ENCODE data around the gene CCDC102A.

CCDC102A gene

DNA sequence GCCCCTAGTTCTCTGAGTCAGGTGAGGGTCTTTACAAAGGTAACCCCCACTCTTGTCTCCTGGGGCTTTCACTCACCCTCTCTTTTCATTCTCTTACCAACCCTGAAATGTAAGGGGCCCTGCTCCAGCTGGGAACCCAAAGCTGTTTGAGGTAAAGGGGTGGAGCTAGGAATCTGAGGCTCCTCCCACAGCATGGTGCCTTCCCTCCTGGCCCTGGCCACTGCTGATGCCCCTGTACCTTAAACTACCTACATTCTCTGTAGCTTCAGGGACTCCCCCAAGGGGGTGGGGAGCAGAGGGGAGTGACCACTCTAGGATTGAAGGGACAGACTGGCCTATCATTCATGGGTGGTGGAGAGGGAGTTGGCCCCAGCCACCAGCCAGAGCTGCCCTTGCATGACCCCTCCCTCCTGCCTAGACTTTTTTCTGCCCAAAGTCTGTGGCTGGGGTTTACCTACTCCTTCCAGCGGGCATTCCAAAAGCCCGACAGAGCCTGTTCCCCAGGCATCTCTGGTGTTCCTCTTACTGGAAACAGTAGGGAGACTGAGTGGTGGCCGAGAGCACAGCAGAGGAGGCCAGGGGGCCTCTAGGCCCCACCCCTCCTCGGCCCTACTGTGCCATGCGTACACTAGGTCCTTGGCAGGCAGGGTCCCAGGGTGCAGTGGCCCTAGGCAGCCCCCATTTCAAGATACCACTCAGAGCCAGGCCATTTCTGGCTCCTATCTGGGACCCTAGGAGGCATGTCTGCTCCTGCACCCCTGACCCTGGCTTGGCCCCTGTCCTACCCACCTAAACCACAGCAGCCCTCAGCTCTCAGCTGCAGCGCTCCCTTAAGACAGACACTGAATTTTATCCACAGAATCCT lies 59.6 kb downstream of the CCDC102A start:
- no peak for DNase-seq

DNA sequence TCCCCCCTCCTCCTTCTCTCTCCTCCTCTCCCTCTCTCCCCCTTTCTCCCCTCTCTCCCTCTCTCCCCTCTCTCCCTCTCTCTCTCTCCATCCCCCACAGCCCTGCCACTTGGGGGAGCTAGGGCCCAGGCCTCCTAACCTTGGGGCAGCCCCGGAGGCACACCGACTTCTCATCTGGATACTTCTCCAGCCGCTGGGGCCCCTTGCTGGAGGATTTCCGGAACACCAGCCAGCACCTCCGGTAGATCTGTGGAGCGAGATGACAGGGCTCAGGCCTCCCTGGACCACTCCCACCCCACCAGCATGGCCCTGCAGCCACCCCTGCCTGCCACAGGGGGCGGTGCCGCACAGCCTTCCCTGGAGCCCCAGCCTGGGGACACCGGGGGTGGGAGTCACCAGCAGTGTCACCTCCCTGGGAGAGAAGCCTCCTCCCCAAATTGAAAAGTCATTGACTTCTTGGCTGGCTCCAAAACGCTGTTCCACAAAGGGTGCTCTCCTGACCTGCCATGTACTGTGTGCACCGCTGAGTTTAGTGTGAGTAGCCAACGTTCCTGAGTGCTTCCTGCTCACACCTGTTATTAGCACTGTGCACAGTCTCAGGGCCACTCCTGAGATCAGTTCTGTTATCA lies 60.5 kb downstream of the CCDC102A start:
- peak; percentile 90 for DNase-seq

DNA sequence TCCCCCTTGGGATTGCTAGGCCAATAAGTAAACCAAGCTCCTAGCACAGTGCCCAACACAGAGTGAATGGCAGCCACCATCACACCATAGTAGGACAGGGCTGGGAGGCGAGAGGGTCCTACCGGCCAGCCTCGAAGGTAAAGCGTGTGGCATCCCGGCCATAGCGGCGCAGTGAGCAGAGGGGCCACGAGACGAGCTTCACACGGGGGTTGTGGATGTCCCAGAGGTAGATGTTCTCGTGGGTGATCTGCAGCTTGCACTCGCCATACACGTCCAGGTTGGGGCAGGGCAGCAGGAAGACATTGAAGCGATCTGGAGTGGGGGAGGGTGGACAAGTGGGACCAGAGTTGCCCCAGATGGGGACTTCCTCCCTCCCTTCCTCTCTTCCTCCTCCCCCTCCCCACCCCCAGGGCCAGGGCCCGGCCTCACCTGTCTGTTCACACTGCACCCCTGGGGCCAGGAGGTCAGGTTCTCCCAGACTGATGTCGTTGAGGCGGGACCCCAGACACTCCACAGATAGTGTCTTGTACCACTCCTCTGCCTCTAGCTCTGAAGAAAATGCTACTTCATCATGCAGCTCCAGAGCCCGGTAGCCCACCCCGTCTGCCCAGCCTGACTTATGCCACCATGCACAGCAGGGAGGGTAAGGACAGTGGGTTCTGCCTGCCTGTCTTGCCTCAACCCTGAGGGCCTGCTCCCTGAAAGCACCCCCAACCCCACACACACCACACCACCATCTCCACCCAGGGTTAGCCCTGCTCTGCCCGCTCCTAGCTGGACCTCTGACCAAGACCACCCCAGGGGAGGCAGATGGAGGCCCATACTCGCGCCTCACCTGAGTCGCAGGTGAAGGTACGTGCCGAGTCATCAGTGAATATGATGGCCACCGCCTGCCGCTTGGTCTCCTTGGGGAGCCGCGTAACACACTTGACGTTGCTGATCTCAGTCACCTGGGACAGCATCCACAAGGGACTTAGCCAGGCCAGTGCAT lies 61.4 kb downstream of the CCDC102A start:
- DNase-seq: no peak

DNA sequence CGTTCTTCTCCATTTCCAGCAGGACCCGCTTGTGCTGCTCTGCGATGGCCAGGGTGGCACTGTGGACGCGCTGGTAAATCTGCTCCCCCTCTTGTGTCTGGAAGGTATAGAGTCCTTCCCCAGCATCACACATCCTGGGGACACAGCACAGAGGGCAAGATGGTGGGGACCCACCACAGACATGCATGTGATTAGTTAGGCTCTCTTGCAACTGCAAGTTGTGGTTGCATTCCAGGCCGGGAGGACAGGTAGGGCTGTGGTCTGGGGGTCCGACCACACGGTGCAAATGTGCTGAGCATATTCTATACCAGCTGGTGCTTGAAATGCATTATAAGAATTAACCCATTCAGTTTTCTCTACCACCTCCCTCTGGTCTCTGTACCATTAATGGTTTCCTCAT lies 62.5 kb downstream of the CCDC102A start:
- DNase-seq: no peak

DNA sequence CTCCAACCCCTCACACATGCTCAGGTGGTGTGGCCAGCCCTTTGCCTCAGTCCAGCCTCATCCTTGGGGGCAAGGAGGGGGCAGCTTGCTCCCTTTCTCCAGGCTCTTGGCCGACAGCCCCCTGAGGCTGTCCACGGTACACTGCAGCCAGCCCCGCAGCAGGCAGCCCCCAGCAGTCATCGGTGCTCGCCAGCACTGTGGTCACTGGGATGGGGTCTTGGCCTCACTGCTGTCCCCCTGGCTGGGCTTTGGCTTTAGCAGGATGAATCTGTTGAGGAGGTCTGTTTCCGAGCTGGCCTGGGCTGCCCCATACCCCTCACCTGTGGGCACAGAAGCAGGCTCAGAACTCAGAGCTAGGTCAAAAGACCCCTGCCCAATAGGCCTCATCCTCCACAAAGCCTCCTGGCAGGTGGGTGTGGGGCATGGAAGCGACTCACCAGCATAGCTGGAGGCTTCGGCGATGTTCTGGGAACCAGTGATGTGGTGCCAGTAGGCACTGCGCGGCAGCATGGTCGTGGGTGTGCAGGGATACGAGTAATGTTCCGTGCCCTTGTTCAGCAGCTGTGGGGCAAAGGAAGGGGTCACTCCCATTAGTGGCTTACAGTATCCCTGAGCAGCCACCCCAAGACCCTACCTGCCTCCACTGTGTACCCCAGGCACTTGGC lies 63.1 kb downstream of the CCDC102A start:
- DNase-seq: peak; percentile 53

DNA sequence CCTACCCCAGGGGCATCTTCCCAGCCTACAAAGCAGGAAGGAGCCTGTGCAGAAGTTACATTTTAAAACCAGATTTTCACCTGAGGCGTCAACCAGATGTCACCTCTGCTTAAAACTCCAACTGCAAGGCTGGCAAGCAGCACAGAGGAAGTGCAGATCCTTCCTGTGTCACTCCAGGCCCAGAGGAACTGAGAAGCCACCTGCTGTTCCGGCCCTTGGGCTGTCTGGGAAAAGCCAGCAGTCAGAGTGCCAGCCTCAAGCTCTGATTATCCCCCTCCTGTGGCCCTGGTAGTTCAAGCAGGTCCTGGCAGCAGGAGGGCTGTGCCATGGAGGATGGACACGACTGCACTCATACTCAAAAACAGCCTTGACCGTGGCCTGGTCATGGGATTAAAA lies 63.7 kb downstream of the CCDC102A start:
- no peak for DNase-seq

DNA sequence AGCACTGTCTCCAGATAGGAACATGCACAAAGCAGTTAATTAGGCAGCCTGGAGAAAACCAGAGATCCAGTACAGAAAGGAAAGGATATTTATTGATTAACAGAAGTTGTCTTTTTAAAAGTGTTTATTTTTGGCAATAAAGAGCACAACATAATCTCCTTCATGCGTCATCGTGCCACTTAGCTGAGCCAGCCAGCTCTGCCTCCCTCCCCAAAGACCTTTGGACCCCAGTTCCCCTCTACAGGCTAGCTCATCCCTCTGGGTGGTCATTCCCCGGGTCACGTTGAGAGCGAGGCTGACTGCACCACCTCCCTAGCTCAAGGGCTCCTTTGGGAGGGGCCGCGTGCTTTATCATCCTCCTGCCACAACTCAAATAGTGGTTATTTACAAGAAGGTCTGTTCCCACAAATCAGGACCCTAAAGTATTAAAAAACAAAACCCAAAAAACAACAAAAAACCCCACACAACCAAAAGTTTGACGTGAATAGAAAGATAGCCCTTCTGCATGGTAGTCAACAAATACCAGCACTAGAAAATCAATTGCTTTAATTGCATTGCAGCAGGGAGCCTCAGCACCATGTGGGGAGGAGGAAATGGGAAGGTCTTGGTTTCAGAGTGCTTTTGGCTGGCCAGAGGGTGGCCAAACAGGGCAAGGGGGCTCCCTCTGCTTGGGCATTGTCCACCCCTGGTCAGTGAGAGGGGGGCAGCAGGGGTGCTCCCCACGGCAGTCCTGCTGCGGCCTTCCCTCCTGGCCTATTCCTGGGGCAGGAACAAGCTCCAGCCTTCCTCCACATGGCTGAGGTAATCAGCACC lies 64.3 kb downstream of the CCDC102A start:
- DNase-seq: peak; percentile 41

DNA sequence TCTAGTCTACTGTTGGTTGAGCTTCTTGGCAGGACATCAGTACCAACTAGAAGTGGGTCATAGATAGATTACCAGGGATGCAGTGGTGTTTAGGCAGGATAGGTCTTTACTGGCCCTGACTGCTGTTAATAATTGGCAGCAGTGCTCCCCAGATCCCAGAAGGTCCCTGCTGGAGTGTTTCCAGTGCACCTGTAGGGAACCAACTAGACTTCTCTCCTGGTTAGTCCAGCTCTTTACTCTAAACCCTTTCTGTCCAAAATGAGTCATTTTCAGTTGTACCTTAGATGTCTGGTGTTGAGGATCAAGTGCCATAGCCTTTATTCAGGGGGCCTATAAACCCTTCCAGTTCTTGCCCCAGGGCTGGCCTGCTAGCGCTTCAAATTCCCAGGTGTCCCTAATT lies 65.2 kb downstream of the CCDC102A start:
- no peak for DNase-seq

DNA sequence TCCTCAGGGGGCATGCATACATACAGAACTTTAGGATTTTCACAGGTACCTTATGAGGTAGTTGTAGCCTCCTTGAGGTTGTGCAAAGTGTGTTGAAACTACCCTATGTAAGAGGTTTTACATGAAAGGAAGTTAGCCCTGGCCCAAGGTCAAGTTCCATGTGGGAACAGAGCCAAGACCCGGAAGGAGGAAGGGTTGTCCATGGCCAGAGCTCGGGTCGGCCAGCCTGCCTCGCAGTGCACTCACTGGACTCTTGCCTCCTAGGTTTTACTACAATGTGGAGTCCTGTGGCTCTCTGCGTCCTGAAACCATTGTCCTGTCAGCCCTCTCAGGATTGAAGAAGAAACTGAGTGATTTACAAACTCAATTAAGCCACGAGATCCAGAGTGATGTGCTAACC lies 65.7 kb downstream of the CCDC102A start:
- DNase-seq: peak; percentile 35

DNA sequence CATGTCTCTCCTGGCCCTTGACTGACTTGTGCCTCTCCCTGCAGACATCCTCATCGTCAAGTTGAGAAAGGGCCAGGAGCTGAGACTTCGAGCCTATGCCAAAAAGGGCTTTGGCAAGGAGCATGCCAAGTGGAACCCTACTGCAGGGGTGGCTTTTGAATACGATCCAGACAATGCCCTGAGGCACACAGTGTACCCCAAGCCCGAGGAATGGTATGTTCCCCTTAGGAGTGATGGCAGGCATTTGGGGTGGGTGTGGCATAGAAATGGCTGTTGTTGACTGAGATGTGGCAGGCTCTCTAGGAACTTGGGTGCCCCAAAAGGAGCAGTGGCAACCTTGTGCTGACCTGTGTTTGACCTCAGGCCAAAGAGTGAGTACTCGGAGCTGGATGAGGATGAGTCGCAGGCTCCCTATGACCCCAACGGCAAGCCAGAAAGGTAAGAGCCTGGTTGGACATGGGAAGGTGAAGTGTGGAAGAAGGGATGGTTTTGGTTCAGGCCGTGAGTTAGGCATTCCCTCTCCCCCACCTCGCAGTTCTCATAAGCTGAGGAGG lies 66.4 kb downstream of the CCDC102A start:
- DNase-seq: peak; percentile 52

DNA sequence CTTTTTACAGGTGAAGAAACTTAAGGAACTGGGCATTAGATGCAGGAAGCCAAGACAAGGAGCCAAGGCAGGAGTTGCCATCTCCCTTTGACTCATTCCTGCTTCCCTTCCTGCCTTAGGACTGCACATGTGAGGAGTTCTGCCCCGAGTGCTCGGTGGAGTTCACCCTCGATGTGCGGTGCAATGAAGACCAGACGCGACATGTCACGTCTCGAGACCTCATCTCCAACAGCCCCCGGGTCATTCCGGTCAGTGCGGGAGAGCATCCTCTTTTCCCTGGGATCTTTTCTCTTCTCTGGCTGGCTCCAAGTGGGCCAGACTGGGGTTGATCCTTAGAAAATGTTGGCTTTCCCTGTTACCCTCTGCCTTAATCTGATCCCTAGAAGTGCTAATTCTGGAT lies 67.3 kb downstream of the CCDC102A start:
- peak; percentile 49 for DNase-seq

DNA sequence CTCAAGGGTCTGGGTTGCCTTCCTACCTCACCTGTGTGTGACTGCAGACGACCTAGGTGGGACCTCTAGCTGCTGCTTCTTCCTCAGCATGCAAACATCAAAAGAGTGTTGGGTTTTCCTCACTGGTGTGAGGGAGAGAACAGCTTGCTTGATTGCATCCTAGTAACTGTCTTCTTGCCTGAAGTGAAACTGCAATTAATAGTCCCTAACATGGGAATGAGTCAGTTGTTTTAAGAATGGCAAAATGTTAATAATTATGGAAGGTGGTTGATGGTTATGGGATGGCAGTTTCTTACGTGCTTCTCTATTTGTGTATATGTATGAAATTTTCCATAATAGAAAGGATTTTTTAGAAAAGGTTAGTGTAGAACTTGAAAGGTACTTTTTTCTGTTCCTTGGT lies 68.0 kb downstream of the CCDC102A start:
- no peak for DNase-seq

DNA sequence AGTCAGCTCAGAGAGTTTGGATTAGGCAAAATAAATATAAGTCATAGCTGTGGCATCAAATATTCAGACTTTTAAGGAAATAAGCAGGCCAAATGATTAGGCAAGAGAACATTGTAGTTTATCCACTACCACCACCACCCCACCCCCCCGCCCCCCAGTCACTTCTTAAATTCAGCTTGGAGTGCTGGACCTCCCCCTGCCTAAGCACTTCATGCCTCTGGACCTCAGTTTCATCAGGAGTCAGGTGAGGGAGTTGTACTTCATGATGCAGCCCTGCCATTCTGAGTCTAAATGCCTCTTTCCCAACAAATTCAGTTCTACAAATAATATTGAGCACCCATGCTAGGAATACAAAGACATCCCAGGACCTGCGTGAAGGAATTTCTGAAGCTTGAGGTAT lies 71.8 kb downstream of the CCDC102A start:
- no peak for DNase-seq

DNA sequence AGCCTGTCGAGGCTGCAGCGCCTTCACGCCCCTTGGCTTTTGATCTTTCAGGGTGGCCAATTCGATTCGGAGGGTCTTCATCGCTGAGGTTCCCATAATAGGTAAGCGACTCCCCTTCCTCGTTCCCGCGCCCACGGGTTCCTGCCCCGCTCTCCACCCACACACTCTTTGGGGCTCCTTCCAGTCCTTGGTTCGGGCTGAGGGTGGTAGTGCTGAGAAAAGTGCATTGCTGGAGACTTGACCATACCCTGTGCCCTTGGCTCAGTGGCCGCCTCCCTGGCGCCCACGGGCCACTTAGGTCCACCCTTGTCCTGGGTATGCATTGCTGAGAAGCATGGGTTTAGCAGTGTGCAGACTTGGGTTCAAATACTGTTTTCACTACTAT lies 73.4 kb downstream of the CCDC102A start:
- DNase-seq: no peak

DNA sequence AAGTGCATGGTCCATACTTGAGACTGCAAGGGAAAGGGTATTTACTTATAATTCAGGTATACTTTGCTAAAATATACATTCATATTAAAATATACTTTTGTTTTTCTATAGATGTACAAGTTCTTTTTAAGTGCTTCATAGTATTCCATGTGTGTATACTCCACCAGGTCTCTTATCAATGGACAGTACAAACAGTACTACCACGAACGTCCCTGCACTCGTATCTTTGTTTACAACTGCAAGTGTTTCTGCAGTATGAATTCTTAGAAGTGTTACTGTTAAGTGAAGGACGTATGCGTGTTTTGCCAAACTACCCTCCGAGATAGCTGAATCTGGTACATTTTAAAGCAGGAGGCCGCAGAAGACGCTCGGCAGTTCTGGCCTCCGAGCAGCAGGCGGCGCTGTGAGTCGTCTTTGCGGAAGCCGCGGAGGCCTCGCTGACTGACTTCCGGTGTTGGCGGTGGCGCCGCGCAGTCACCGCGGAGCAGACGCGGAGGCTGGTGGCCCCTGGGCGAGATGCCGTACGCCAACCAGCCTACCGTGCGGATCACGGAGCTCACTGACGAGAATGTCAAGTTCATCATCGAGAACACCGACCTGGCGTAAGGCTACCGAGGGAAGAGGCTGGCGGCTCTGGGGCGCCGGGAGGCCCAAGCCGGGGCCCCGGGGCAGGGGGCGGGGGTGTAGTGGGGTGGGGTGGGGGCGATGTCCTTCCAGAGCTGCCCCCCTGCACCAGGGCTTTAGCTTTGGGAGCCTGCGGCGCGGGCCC lies 74.0 kb downstream of the CCDC102A start, which contains the start of gene POLR2C:
TSS of gene POLR2C (plus strand) at position 471 of the 769 bp plus-strand sequence. CDS start at position 517, 46 bp downstream.
- peak; percentile 98 for DNase-seq
